ENCODE measurements around the gene TRMT44. TPM values are rescaled to one million over a fixed set of nuclear protein-coding genes. Genes with fewer than 3 reads are reported as not detected.

TRMT44 gene
- total and polyA plus RNA-seq, 8 donors: 1.8 to 39.7 (median 8.4) TPM

GRCh38 chr4:8439168-8439567, 1.4 kb upstream of the TRMT44 start:
- peak overlapping the region in 4 of 5 donors; percentile 18 to 97 (median 93) for H3K27ac ChIP-seq
- 22 to 40% (median 35%) methylated on average over 3 of the region's 3 CpGs for WGBS, 5 donors
- H3K27me3 ChIP-seq: no peaks in the 10 kb centered on the region
- TF ChIP-seq EP300 (IDR thresholded peaks at IDR 0.05) (no peak), POLR2AphosphoS5 (IDR thresholded peaks at IDR 0.05) (no peak), CTCF (IDR thresholded peaks at IDR 0.05) (no peak), POLR2A (IDR thresholded peaks at IDR 0.05) (no peak)
- H3K4me1 ChIP-seq: peaks cover 41 to 92% (median 76%) of the 10 kb centered on the region in 4 donors
- peak in 1 of 2 donors; percentile 37 for DNase-seq
- no peaks in the 10 kb centered on the region for H3K9me3 ChIP-seq
- peak overlapping the region in 1 of 4 donors; percentile 100 for H3K4me3 ChIP-seq
- intact Hi-C loops (cut with DNase I; ENCODE audit: low total_unique reads): no loop called here
- H3K36me3 ChIP-seq: no peaks in the 10 kb centered on the region

GRCh38 chr4:8439914-8440491, 574 bp upstream of the TRMT44 start:
- no peak for DNase-seq
- Histone ChIP-seq H3K27me3 (no peaks in the 10 kb centered on the region), H3K4me1 (peaks cover 41 to 84% (median 70%) of the 10 kb centered on the region in 4 donors), H3K4me3 (peak overlapping the region; percentile 75 to 100 (median 99)), H3K27ac (peak overlapping the region; percentile 87 to 97 (median 93)), H3K36me3 (no peaks in the 10 kb centered on the region), H3K9me3 (no peaks in the 10 kb centered on the region)
- WGBS, 5 donors: 24 to 41% (median 30%) methylated on average over 12 of the region's 12 CpGs
- intact Hi-C loops (cut with DNase I; ENCODE audit: low total_unique reads): no loop called here
- no peak for TF ChIP-seq POLR2AphosphoS5 (IDR thresholded peaks at IDR 0.05)
- no peak for TF ChIP-seq POLR2A (IDR thresholded peaks at IDR 0.05)
- no peak for TF ChIP-seq EP300 (IDR thresholded peaks at IDR 0.05)

- Histone ChIP-seq H3K4me1 (peaks cover 41 to 68% (median 56%) of the 10 kb centered on the region in 4 donors), H3K36me3 (peaks cover 5 to 11% (median 9%) of the 10 kb centered on the region in 4 donors), H3K9me3 (no peaks in the 10 kb centered on the region), H3K27ac (peak overlapping the region in 3 of 5 donors; percentile 93 to 96 (median 93)), H3K4me3 (peak overlapping the region; percentile 75 to 100 (median 99)), H3K27me3 (no peaks in the 10 kb centered on the region)
- WGBS, 5 donors: 29 to 52% (median 41%) methylated on average over 17 of the region's 17 CpGs
- intact Hi-C loops (cut with DNase I; ENCODE audit: low total_unique reads): no loop called here
- no peak for DNase-seq
- TF ChIP-seq CTCF (IDR thresholded peaks at IDR 0.05): no peak
- no peak for TF ChIP-seq POLR2AphosphoS5 (IDR thresholded peaks at IDR 0.05)
- no peak for TF ChIP-seq POLR2A (IDR thresholded peaks at IDR 0.05)
- TF ChIP-seq EP300 (IDR thresholded peaks at IDR 0.05): no peak
Observed at GRCh38 chr4:8441499-8442091, 1.0 kb downstream of the TRMT44 start.

GRCh38 chr4:8442596-8443358, 2.2 kb downstream of the TRMT44 start:
- Histone ChIP-seq H3K27ac (no peak overlapping the region), H3K4me3 (peak overlapping the region in 2 of 4 donors; percentile 98 to 100), H3K9me3 (no peaks in the 10 kb centered on the region), H3K4me1 (peaks cover 33 to 56% (median 50%) of the 10 kb centered on the region in 4 donors), H3K27me3 (no peaks in the 10 kb centered on the region), H3K36me3 (peaks cover 13 to 23% (median 21%) of the 10 kb centered on the region in 4 donors)
- DNase-seq: no peak
- intact Hi-C loops (cut with DNase I; ENCODE audit: low total_unique reads): no loop called here
- WGBS, 5 donors: 66 to 78% (median 68%) methylated on average over 10 of the region's 10 CpGs
- TF ChIP-seq CTCF (IDR thresholded peaks at IDR 0.05): no peak
- no peak for TF ChIP-seq EP300 (IDR thresholded peaks at IDR 0.05)
- TF ChIP-seq POLR2AphosphoS5 (IDR thresholded peaks at IDR 0.05): no peak
- no peak for TF ChIP-seq POLR2A (IDR thresholded peaks at IDR 0.05)

Data from stomach (tissue), 9 donors.